ENCODE data around the gene MAN1A2. TPM values are rescaled to one million over a fixed set of nuclear protein-coding genes. Genes with fewer than 3 reads are reported as not detected.

The MAN1A2 gene
- total RNA-seq, 1 donor from 2014 or later = 31.8 TPM

GRCh38 chr1:117577191-117577885, 210.1 kb downstream of the MAN1A2 start:
- Mint-ChIP-seq H3K27me3 (ENCODE audit: unreplicated experiment) (peaks cover 4% of the 10 kb centered on the region), H3K9me3 (ENCODE audit: unreplicated experiment) (peaks cover 13% of the 10 kb centered on the region), H3K27ac (ENCODE audit: unreplicated experiment) (no peak overlapping the region), H3K4me3 (ENCODE audit: unreplicated experiment) (no peak overlapping the region), H3K4me1 (ENCODE audit: low read depth, unreplicated experiment) (peaks cover 8% of the 10 kb centered on the region), H3K36me3 (ENCODE audit: unreplicated experiment) (peaks cover 6% of the 10 kb centered on the region)
- no peak for DNase-seq
- no peak for TF ChIP-seq CTCF (IDR thresholded peaks at IDR 0.05; ENCODE audit: partially characterized antibody, unreplicated experiment)

GRCh38 chr1:117578466-117578865, 211.2 kb downstream of the MAN1A2 start:
- peaks cover 13% of the 10 kb centered on the region for H3K9me3 Mint-ChIP-seq (ENCODE audit: unreplicated experiment)
- H3K4me1 Mint-ChIP-seq (ENCODE audit: low read depth, unreplicated experiment) = peaks cover 5% of the 10 kb centered on the region
- no peak overlapping the region for H3K4me3 Mint-ChIP-seq (ENCODE audit: unreplicated experiment)
- H3K27me3 Mint-ChIP-seq (ENCODE audit: unreplicated experiment) = peaks cover 4% of the 10 kb centered on the region
- TF ChIP-seq CTCF (IDR thresholded peaks at IDR 0.05; ENCODE audit: partially characterized antibody, unreplicated experiment) = no peak
- H3K36me3 Mint-ChIP-seq (ENCODE audit: unreplicated experiment) = peaks cover 6% of the 10 kb centered on the region
- H3K27ac Mint-ChIP-seq (ENCODE audit: unreplicated experiment) = no peak overlapping the region
- no peak for DNase-seq

Other genes starting within 250 kb of the MAN1A2 start
- gene TRIM45, start 245.7 kb upstream of the MAN1A2 start, total RNA-seq (ENCODE audit: unreplicated experiment) = 6.7 TPM
- not detected for gene VTCN1, start 156.5 kb upstream of the MAN1A2 start, total RNA-seq (ENCODE audit: unreplicated experiment)
- 0.27 TPM for gene TENT5C, start 238.6 kb downstream of the MAN1A2 start, total RNA-seq (ENCODE audit: unreplicated experiment)

Data from glutamatergic neuron (in vitro differentiated cells).